ENCODE measurements around the gene TAGLN3.

TAGLN3 gene

GRCh38 chr3:112056451-112056929, 57.8 kb downstream of the TAGLN3 start:
- peak; percentile 22 for DNase-seq

DNA sequence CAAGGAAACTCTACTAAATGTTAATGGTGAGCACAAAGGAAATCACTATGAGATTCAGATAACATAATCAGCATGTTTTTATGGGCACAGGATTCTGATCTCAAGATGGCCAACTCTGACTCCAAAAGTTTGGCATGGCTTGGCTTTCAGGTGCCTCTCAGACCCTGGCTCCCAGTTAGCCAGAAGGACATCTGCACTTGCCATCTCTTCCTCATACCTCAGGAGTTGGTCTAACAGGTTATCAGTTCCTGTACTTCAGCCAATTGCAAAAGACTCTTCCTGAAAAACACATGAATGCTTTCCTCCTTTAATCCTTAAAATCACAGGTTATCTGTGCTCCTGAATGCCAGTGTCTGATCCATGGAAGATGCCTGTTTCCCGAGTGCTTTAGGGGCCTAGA, 60.8 kb downstream of the TAGLN3 start:
- no peak for DNase-seq

DNA sequence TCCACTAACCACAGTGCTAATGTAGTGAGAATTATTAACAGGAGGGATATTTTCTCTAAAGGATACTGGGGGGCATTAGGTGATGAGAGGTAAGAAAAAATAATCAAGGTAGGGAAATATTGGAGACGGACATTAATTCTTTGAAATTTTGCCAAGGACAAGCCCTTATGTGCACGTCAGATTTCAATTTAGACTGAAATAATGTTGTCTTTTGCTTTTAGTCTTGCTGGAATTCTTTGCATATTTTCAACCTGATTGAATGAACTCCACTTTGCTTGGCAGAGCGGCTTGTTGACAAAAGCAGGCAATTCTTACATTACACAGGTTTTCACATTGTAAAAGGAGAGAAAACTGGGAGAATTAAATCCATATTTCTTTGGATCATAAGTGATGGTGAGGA, 62.4 kb downstream of the TAGLN3 start:
- no peak for DNase-seq

Data from stimulated activated CD4-positive, alpha-beta T cell treated with anti-CD3 and anti-CD28 coated beads, Interleukin-15, amount 100 ng/mL, for 24 hours (primary cell).